ENCODE measurements around the gene MAGOH.

The MAGOH gene

GRCh38 chr1:53274541-53275185, 36.3 kb upstream of the MAGOH start:
- DNase-seq (ENCODE audit: low spot score) (no peak), ATAC-seq (ENCODE audit: low read depth) (no peak)
- Histone ChIP-seq H3K27ac (ENCODE audit: poor library complexity, severe bottlenecking) (no peak overlapping the region), H3K9me3 (ENCODE audit: severe bottlenecking) (no peaks in the 10 kb centered on the region), H3K4me3 (ENCODE audit: severe bottlenecking) (no peak overlapping the region), H3K27me3 (ENCODE audit: insufficient read depth, poor library complexity, severe bottlenecking) (no peaks in the 10 kb centered on the region), H3K36me3 (ENCODE audit: low read depth) (peaks cover 41% of the 10 kb centered on the region), H3K4me1 (ENCODE audit: insufficient read depth, poor library complexity, severe bottlenecking) (peaks cover 8% of the 10 kb centered on the region)
- TF ChIP-seq CTCF (IDR thresholded peaks at IDR 0.05; ENCODE audit: poor library complexity, severe bottlenecking) = no peak

- Histone ChIP-seq H3K9me3 (ENCODE audit: severe bottlenecking) (no peaks in the 10 kb centered on the region), H3K36me3 (ENCODE audit: low read depth) (peaks cover 46% of the 10 kb centered on the region), H3K27ac (ENCODE audit: poor library complexity, severe bottlenecking) (peak overlapping the region; percentile 30), H3K4me1 (ENCODE audit: insufficient read depth, poor library complexity, severe bottlenecking) (peaks cover 8% of the 10 kb centered on the region), H3K4me3 (ENCODE audit: severe bottlenecking) (no peak overlapping the region), H3K27me3 (ENCODE audit: insufficient read depth, poor library complexity, severe bottlenecking) (no peaks in the 10 kb centered on the region)
- DNase-seq (ENCODE audit: low spot score) (no peak), ATAC-seq (ENCODE audit: low read depth) (no peak)
- TF ChIP-seq CTCF (IDR thresholded peaks at IDR 0.05; ENCODE audit: poor library complexity, severe bottlenecking) = no peak
Observed at GRCh38 chr1:53274026-53274425, 35.7 kb upstream of the MAGOH start.

GRCh38 chr1:53273526-53273925, 35.2 kb upstream of the MAGOH start:
- Histone ChIP-seq H3K9me3 (ENCODE audit: severe bottlenecking) (no peaks in the 10 kb centered on the region), H3K27ac (ENCODE audit: poor library complexity, severe bottlenecking) (peak overlapping the region; percentile 30), H3K4me1 (ENCODE audit: insufficient read depth, poor library complexity, severe bottlenecking) (peaks cover 8% of the 10 kb centered on the region), H3K36me3 (ENCODE audit: low read depth) (peaks cover 51% of the 10 kb centered on the region), H3K4me3 (ENCODE audit: severe bottlenecking) (no peak overlapping the region), H3K27me3 (ENCODE audit: insufficient read depth, poor library complexity, severe bottlenecking) (no peaks in the 10 kb centered on the region)
- ATAC-seq (ENCODE audit: low read depth) = peak; percentile 69
- no peak for DNase-seq (ENCODE audit: low spot score)
- TF ChIP-seq CTCF (IDR thresholded peaks at IDR 0.05; ENCODE audit: poor library complexity, severe bottlenecking) = no peak

GRCh38 chr1:53272349-53272748, 34.0 kb upstream of the MAGOH start:
- H3K27me3 ChIP-seq (ENCODE audit: insufficient read depth, poor library complexity, severe bottlenecking) = no peaks in the 10 kb centered on the region

More at GRCh38 chr1:53272349-53272748, 34.0 kb upstream of the MAGOH start:
- ATAC-seq (ENCODE audit: low read depth) (no peak), DNase-seq (ENCODE audit: low spot score) (no peak)
- peaks cover 46% of the 10 kb centered on the region for H3K36me3 ChIP-seq (ENCODE audit: low read depth)
- no peak overlapping the region for H3K27ac ChIP-seq (ENCODE audit: poor library complexity, severe bottlenecking)
- no peak for TF ChIP-seq CTCF (IDR thresholded peaks at IDR 0.05; ENCODE audit: poor library complexity, severe bottlenecking)
- H3K4me1 ChIP-seq (ENCODE audit: insufficient read depth, poor library complexity, severe bottlenecking) = peaks cover 8% of the 10 kb centered on the region
- no peak overlapping the region for H3K4me3 ChIP-seq (ENCODE audit: severe bottlenecking)
- no peaks in the 10 kb centered on the region for H3K9me3 ChIP-seq (ENCODE audit: severe bottlenecking)
